ENCODE data around the gene ORC1.

Gene ORC1

GRCh38 chr1:52416811-52417210, 12.6 kb upstream of the ORC1 start:
- TF ChIP-seq ZFX (IDR thresholded peaks at IDR 0.05; ENCODE audit: borderline replicate concordance) (no peak), CTCF (IDR thresholded peaks at IDR 0.05) (no peak)
- H3K27ac ChIP-seq: no peak overlapping the region

DNA sequence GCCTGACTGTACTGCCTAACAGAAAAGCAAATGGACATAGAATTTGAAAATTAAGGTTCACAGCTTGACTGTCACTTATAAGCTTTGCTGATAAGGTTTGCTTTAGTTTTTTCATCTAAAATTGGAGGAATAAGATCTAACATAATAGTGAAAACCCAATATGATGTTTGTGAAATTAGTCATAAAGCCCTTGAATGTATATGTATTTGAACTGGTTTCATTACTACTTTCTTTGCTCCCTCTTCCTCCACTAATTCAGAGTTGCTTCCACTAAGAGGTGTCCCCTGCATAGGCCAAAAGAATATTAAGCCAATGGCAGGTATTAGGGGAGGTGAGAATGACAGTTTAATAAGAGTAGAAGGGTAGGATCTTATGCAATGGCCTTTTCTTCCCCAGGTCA, 10.7 kb upstream of the ORC1 start:
- TF ChIP-seq ZFX (IDR thresholded peaks at IDR 0.05; ENCODE audit: borderline replicate concordance): no peak
- no peak for TF ChIP-seq CTCF (IDR thresholded peaks at IDR 0.05)
- no peak overlapping the region for H3K27ac ChIP-seq

DNA sequence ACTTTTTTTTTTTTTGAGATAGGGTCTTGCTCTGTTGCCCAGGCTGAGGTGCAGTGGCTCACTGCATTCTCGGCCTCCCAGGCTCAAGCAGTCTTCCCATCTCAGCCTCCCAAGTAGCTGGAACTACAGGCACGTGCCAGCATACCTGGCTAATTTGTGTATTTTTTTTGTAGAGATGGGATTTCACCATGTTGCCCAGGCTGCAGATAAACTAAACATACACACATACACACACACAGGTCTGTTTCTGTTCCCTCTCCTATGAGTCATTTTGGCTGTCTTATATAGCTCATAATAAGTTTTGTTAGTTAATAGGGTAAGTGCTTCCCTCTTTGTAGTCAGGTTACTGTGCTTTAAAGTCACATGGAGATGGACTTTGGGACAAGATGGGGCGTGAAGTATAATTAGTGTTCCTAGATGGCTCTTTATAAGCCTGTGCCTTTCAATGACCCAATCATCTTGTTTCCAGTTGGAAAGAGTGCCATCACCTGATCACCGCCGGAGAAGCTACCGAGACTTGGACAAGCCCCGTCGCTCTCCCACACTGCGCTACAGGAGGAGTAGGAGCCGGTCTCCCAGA, 9.3 kb upstream of the ORC1 start:
- H3K27ac ChIP-seq: no peak overlapping the region
- TF ChIP-seq CTCF (IDR thresholded peaks at IDR 0.05) (no peak), ZFX (IDR thresholded peaks at IDR 0.05; ENCODE audit: borderline replicate concordance) (no peak)

DNA sequence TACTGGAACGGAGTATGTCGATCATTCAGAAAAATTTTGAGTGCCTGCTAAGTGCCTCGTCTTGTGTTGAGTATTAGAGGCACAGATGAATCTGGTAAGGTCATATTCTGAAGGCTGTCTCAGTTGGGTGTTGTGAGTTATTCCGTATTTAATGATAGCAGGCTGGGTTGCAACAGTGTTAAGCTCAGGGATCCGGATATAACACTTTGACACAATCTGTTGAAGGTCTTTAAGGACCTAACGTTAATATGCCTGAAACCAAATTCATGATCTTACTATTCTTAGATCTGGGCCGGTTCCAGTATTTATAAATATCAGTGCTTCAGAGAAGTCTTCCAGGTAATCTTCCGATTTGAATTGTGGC, 734 bp upstream of the ORC1 start:
- H3K27ac ChIP-seq: peak overlapping the region; percentile 86

DNA sequence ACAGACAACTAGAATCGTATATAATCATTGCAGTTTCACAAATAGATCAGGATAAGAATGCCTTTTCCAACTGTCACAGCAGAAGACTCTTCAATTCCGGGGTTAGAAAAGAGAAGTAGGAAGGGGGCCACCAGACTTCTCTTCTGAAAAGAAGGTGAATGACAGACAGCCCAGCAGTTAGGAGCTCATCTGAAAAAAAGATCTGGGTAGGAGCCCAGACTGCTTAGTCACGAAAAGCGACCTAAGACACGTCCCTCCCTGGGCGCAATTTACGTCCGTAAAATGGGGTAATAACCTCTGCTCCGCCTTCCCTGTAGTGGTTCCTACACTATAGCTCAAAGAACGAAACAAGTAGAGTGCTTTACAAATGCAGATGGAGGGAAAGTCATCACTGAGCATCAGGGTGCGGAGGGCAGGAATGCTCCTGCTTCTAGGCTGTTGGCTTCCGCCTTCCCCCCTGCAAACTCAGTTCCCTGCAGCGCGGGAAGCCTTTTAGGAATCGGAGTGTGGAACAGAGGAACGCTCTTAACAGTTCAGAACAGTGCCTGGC, 582 bp downstream of the ORC1 start:
- TF ChIP-seq ZFX (IDR thresholded peaks at IDR 0.05; ENCODE audit: borderline replicate concordance) (no peak), CTCF (IDR thresholded peaks at IDR 0.05) (no peak)

More for the DNA sequence above, 734 bp upstream of the ORC1 start:
- TF ChIP-seq CTCF (IDR thresholded peaks at IDR 0.05) (peak; percentile 23), ZFX (IDR thresholded peaks at IDR 0.05; ENCODE audit: borderline replicate concordance) (no peak)

DNA sequence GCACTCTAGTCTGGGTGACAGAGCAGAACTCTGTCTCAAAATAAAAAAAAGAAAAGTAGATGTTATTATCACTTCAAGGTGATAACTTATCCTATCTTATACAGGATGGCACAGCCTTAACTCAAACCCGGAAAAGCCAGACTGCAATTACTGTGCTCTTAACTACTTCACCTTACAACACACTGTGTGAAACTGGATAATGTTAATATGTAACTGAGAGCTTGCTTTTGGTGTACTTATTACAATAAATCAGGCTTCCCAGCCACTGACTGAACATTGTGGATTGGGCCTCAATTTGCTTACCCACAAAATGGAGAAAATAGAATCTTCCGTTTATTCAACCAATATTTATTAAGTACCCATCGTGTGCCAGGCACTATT, 1.4 kb downstream of the ORC1 start:
- H3K27ac ChIP-seq: peak overlapping the region; percentile 86

More for the DNA sequence above, 582 bp downstream of the ORC1 start:
- peak overlapping the region; percentile 86 for H3K27ac ChIP-seq

More for the DNA sequence above, 1.4 kb downstream of the ORC1 start:
- TF ChIP-seq CTCF (IDR thresholded peaks at IDR 0.05): no peak
